Duodenal mucosa (tissue), 2 donors: ENCODE measurements around the gene CDC73.

Experiments used
- H3K27ac ChIP-seq: one replicate; pipeline ENCODE4 v1.7.0; 2013; ENCODE audit warnings: low read depth, low read length
- H3K27me3 ChIP-seq, 2 donors: one replicate each; pipeline ENCODE4 v1.7.0; 2013; ENCODE audit warnings: low read length in 2 of 2, control low read depth in 1 of 2; ENCODE audit not compliant: insufficient read depth in 2 of 2, control insufficient read depth in 1 of 2
- H3K36me3 ChIP-seq, 2 donors: one replicate each; pipeline ENCODE4 v1.7.0; 2013; ENCODE audit warnings: low read length in 2 of 2, control low read depth in 1 of 2; ENCODE audit not compliant: insufficient read depth in 2 of 2, control insufficient read depth in 1 of 2
- H3K4me1 ChIP-seq, 2 donors: one replicate each; pipeline ENCODE4 v1.7.0; 2013; ENCODE audit warnings: low read length in 2 of 2, control low read depth in 1 of 2; ENCODE audit not compliant: insufficient read depth in 2 of 2, control insufficient read depth in 1 of 2
- H3K4me3 ChIP-seq, 2 donors: one replicate each; pipeline ENCODE4 v1.7.0; 2013; ENCODE audit warnings: low read length in 2 of 2, low read depth in 1 of 2
- H3K9ac ChIP-seq, 2 donors: one replicate each; pipeline ENCODE4 v1.7.0; 2013; ENCODE audit warnings: low read length in 2 of 2, low read depth in 1 of 2
- H3K9me3 ChIP-seq, 2 donors: one replicate each; pipeline ENCODE4 v1.7.0; 2013; ENCODE audit warnings: low read length in 2 of 2, control low read depth in 1 of 2; ENCODE audit not compliant: control insufficient read depth in 1 of 2

The CDC73 gene

DNA sequence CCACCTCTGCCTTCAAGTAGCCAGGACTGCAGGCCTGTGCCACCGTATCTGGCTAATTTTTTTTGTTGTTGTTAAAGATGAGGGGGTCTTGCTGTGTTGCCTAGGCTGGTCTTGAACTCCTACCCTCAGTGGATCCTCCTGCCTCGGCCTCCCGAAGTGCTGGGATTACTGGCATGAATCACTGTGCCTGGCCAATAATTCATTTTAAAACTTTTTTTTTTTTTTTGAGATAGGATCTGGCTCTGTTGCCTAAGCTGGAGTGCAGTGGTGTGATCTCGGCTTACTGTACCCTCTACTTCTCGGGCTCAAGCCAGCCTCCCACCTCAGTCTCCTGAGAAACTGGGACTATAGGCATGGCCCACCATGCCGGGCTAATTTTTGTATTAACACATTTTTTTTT, 3.5 kb downstream of the CDC73 start:
- H3K27ac ChIP-seq: no peak overlapping the region
- peaks cover 15 to 18% of the 10 kb centered on the region in 2 donors for H3K4me1 ChIP-seq
- H3K27me3 ChIP-seq: no peaks in the 10 kb centered on the region
- H3K9me3 ChIP-seq: no peaks in the 10 kb centered on the region
- H3K36me3 ChIP-seq: peaks cover 2 to 14% of the 10 kb centered on the region in 2 donors
- H3K9ac ChIP-seq: no peak overlapping the region
- H3K4me3 ChIP-seq: no peak overlapping the region

DNA sequence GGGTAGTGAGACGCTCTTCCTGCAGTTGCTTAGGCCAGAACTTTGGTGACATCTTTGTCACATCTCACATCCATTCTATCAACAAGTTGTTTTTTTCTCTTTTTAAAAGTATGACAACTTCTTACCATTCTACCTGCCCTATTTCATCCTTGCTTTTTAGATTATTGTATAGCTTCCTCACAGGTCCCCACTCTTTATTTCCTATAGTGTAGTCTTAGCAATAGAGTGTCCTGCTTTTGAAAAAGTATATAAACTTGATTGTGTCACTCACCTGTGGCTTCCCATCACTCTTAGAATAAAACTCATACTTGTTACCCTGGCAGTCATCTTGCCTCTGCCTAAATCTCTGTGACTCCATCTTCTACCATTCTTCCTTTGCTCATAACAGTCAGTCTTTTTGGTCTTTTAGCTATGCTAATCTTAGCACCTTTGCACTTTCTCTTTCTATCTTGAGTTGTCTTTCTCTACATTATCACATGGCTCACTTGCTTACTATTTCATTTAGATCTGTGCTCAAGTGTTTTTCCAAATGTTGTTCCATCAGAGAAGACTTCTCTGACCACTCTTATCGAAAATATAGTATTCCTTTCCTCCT, 9.5 kb downstream of the CDC73 start:
- no peaks in the 10 kb centered on the region for H3K4me1 ChIP-seq
- no peak overlapping the region for H3K9ac ChIP-seq
- no peaks in the 10 kb centered on the region for H3K9me3 ChIP-seq
- H3K36me3 ChIP-seq: peaks cover 25 to 33% of the 10 kb centered on the region in 2 donors
- no peak overlapping the region for H3K27ac ChIP-seq
- no peaks in the 10 kb centered on the region for H3K27me3 ChIP-seq
- no peak overlapping the region for H3K4me3 ChIP-seq

DNA sequence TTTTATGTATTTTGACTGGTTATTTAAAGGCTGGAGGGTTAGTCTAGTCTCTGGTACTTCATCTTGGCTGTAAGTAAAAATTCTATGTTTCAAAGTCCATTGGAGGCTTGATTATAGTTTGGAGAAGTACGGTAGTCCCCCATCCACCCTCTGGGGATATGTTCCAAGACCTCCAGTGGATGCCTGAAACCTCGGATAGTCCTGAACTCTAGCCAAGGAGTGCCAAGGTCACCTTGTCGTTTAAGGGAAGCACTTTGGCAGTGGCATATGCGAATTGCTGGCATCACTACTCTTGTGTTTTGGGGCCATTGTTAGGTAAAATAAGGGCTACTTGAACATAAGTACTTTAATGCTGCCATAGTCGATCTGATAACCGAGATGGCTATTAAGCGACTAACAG, 18.4 kb downstream of the CDC73 start:
- Histone ChIP-seq H3K9me3 (no peaks in the 10 kb centered on the region), H3K27ac (no peak overlapping the region), H3K27me3 (no peaks in the 10 kb centered on the region), H3K9ac (no peak overlapping the region), H3K36me3 (peaks cover 11 to 32% of the 10 kb centered on the region in 2 donors), H3K4me1 (no peaks in the 10 kb centered on the region), H3K4me3 (no peak overlapping the region)

DNA sequence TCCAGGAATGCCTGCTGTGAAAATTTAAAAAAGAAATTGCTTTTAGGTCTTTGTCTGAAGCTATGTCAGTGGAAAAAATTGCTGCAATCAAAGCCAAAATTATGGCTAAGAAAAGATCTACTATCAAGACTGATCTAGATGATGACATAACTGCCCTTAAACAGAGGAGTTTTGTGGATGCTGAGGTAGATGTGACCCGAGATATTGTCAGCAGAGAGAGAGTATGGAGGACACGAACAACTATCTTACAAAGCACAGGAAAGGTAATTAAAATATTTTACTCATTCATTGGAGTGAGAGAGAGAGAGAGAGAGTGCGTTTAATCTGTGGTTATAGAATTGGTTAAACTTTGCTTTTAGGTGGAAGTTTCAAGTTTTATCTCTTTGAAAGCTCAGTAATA, 20.0 kb downstream of the CDC73 start:
- Histone ChIP-seq H3K9ac (no peak overlapping the region), H3K27me3 (no peaks in the 10 kb centered on the region), H3K27ac (no peak overlapping the region), H3K36me3 (peaks cover 17 to 36% of the 10 kb centered on the region in 2 donors), H3K9me3 (no peaks in the 10 kb centered on the region), H3K4me1 (no peaks in the 10 kb centered on the region), H3K4me3 (no peak overlapping the region)

DNA sequence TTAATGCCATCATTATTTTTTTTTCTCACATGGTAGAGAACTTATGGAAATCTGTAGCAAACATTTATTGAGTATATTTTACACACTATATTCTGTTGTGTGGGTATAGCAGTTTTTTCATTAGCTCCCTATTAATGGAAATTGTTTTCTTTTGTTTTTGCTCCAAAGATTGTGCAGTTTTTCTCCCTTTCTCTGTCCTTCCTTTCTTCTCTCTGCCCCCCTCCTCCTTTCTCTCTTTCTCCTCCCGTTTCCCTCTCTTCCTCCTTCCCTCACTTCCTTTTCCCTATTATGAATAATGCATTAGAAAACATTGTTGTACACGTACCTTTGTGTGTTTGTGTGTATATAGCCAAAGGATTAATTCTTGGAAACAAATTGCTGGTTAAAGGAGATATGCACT, 20.6 kb downstream of the CDC73 start:
- Histone ChIP-seq H3K27ac (no peak overlapping the region), H3K9me3 (no peaks in the 10 kb centered on the region), H3K36me3 (peaks cover 17 to 38% of the 10 kb centered on the region in 2 donors), H3K9ac (no peak overlapping the region), H3K27me3 (no peaks in the 10 kb centered on the region), H3K4me1 (no peaks in the 10 kb centered on the region), H3K4me3 (no peak overlapping the region)

DNA sequence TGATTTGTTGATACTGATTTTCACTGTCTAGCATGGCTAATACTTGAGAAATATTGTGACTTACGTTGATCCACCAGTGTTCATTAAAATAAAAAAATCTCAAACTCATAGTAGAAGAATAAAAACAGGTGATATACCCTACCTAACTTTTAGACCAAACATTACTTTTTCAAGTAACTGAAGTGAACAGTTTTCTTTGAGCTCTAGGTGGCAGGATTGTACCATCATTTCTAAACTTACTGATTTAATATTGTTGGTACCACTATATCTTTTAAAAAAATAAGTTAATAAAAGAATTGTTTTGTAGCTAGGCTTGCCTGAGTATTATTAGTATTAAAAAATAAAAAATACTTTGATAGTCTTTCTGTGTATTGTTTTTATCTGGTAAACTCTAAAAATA, 21.5 kb downstream of the CDC73 start:
- H3K9ac ChIP-seq: no peak overlapping the region
- peaks cover 21 to 43% of the 10 kb centered on the region in 2 donors for H3K36me3 ChIP-seq
- H3K4me1 ChIP-seq: no peaks in the 10 kb centered on the region
- no peak overlapping the region for H3K27ac ChIP-seq
- H3K4me3 ChIP-seq: no peak overlapping the region
- H3K9me3 ChIP-seq: no peaks in the 10 kb centered on the region
- H3K27me3 ChIP-seq: no peaks in the 10 kb centered on the region

DNA sequence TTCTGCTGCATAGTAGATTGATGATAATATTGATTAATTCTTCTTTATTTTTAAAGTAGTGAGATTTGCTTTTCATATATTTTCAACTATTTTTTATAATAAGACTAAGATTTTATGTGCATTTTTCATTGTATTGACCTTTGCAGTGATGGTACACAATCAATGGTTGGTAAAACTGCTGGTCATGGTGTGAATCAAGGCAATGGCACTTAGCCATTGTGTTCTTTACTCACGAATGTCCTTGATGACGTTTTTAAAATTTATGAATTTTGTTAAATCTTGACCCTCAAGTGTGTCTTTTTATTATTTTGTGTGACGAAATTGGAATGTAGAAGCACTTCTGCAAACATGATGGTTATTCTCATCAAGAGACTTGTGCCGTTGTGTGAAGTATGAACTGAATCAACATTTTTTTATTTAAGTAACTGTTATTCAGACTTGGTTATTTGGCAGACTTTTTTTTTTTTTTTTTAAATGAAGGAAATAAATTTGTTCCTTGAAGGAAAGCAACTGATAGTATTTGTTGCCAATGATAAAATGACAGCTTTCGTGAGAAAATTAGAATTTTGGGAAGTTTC, 22.6 kb downstream of the CDC73 start:
- Histone ChIP-seq H3K4me3 (no peak overlapping the region), H3K27ac (no peak overlapping the region), H3K36me3 (peaks cover 23 to 44% of the 10 kb centered on the region in 2 donors), H3K27me3 (no peaks in the 10 kb centered on the region), H3K4me1 (no peaks in the 10 kb centered on the region), H3K9ac (no peak overlapping the region), H3K9me3 (no peaks in the 10 kb centered on the region)

DNA sequence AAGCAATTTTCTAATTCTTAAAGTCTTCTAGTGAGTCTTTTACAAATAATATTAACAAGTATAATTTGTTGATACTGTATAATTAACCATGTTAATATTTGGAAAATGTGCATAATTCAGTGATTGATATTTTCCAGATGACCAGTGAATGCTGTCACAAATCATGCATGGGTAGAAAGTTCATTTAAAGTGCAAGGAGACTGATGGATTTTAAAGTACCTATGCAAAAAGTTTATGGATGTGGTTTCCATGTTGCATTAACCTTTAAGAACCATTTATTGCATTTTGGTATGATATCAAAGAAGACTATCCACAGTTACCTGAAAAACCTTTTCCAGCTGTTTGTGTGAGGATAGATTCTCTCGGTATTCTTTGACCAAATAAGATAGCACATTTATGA, 23.2 kb downstream of the CDC73 start:
- Histone ChIP-seq H3K4me3 (no peak overlapping the region), H3K9ac (no peak overlapping the region), H3K4me1 (no peaks in the 10 kb centered on the region), H3K9me3 (no peaks in the 10 kb centered on the region), H3K36me3 (peaks cover 21 to 40% of the 10 kb centered on the region in 2 donors), H3K27me3 (no peaks in the 10 kb centered on the region), H3K27ac (no peak overlapping the region)

DNA sequence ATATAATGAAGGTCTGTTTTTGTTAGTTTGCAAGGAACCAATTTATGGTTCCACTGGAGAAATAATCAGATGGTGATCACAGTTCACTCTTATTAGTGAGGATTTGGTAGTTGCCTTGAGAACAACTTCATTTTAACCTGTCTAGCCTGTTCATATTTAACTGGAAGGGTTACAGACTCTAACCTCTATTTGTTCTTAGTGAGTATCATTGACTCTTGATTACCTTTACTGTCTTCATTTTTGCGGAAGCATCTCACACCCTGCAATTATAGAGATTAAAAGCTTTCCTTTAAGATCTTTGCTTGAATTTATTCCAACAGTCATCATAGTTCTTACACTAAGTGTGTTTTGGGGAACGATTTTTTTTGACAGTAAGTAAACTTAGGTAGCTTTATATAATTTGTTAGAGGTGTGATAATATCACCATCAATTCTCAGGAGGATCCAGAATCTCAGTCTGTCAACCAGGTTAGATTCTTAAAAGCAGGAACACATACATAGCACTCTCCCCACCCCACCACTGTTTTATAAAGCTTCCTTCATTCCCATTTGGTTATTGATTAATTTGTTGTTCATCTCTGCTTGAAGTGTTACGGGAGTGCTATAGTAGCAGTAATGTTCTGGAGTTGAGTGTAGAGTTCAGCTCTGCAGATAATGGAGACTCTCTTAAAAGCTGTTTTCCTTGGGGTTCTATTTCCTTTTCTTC, 34.4 kb downstream of the CDC73 start:
- peaks cover 12% of the 10 kb centered on the region in 2 donors for H3K4me1 ChIP-seq

DNA sequence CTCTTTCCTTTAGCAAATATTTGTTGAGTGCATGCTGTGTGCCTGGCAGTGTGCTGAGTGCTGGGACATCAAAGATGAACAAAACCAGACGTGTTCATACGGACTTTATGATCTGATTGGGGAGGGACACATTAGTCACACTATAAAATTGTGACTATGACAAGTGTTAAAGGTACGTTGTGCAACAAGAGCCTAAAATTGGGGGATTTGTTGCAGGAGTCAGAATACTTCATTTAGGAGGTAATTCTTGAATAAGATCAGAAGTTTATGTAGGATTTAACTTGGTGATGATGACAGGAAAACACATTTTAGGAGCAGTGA, 35.0 kb downstream of the CDC73 start:
- Histone ChIP-seq H3K4me1 (peaks cover 12% of the 10 kb centered on the region in 2 donors), H3K27ac (no peak overlapping the region), H3K27me3 (no peaks in the 10 kb centered on the region), H3K36me3 (peaks cover 2 to 10% of the 10 kb centered on the region in 2 donors), H3K9ac (no peak overlapping the region), H3K4me3 (no peak overlapping the region), H3K9me3 (no peaks in the 10 kb centered on the region)

More for the DNA sequence above, 34.4 kb downstream of the CDC73 start:
- Histone ChIP-seq H3K4me3 (no peak overlapping the region), H3K27me3 (no peaks in the 10 kb centered on the region), H3K9ac (no peak overlapping the region), H3K27ac (no peak overlapping the region), H3K36me3 (peaks cover 6 to 15% of the 10 kb centered on the region in 2 donors), H3K9me3 (no peaks in the 10 kb centered on the region)
